ENCODE data around the gene NDN.

DNA sequence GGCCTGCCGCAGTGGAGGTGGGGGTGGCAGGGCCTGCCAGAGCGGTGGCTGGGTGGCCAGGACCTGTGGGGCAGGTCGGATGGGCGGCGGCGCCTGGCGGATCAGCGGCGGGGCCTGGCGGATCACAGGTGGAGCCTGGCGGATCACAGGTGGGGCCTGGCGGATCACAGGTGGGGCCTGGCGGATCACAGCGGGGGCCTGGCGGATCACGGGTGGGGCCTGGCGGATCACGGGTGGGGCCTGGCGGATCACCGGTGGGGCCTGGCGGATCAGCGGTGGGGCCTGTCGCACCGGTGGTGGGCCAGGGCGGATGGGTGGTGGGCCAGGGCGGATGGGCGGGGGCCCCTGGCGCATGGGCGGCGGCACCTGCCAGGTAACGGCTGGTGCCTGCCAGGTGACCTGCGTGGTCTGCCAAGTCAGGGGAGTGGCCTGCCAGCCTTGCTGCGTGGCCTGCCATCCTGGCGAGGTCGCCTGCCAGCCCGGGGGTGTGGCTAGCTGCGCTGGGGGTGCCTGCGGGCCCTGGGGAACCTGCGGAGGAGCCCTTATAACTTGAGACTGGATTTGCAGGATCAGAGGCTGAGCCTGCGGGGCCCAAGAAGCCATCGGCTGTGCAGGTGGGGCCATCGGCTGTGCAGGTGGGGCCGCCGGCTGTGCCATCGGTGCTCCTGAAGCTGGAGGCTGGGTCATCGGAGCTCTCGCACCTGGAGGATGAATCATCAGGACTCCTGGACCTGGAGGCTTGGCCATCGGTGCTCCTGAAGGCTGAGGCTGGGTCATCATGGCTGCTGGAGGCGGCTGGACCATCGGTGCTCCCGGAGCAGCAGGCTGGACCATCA lies 40.7 kb downstream of the NDN start:
- TF ChIP-seq, protein P1, sequence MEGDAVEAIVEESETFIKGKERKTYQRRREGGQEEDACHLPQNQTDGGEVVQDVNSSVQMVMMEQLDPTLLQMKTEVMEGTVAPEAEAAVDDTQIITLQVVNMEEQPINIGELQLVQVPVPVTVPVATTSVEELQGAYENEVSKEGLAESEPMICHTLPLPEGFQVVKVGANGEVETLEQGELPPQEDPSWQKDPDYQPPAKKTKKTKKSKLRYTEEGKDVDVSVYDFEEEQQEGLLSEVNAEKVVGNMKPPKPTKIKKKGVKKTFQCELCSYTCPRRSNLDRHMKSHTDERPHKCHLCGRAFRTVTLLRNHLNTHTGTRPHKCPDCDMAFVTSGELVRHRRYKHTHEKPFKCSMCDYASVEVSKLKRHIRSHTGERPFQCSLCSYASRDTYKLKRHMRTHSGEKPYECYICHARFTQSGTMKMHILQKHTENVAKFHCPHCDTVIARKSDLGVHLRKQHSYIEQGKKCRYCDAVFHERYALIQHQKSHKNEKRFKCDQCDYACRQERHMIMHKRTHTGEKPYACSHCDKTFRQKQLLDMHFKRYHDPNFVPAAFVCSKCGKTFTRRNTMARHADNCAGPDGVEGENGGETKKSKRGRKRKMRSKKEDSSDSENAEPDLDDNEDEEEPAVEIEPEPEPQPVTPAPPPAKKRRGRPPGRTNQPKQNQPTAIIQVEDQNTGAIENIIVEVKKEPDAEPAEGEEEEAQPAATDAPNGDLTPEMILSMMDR (conservative IDR thresholded peaks at IDR 0.05; ENCODE audit: low read length), result no peak
- no peak for TF ChIP-seq EZH2phosphoT487 (IDR thresholded peaks at IDR 0.05; ENCODE audit: borderline replicate concordance)

Data from Loucy (cell line).